KMS-11 (cell line): ENCODE results near the gene PPFIBP2.
A peak's percentile ranks its signal among the peaks of the same experiment; 100 is the strongest.

Experiments used
- H2AFZ ChIP-seq: fragments of 200-600 bp; sonication (generic); 2 replicates; pipeline ENCODE4 v1.6.1; 2016; ENCODE audit warnings: antibody characterized with exemption, mixed run types, low read depth
- H3K27ac ChIP-seq: fragments of 200-600 bp; sonication (generic); 2 replicates; pipeline ENCODE4 v1.6.1; 2016; ENCODE audit warnings: mild to moderate bottlenecking, mixed run types
- H3K27me3 ChIP-seq: fragments of 200-600 bp; sonication (generic); 2 replicates; pipeline ENCODE4 v1.6.1; 2017; ENCODE audit warnings: mild to moderate bottlenecking, low read depth, mixed run types, moderate library complexity; ENCODE audit not compliant: insufficient read depth
- H3K36me3 ChIP-seq: fragments of 200-600 bp; sonication (generic); 2 replicates; pipeline ENCODE4 v1.6.1; 2017; ENCODE audit warnings: mild to moderate bottlenecking, mixed run types; ENCODE audit not compliant: insufficient read depth
- H3K4me1 ChIP-seq: fragments of 200-600 bp; sonication (generic); 2 replicates; pipeline ENCODE4 v1.6.1; 2016; ENCODE audit warnings: mild to moderate bottlenecking, low read depth, mixed run types; ENCODE audit not compliant: poor library complexity, severe bottlenecking
- H3K4me2 ChIP-seq: fragments of 200-600 bp; sonication (generic); 2 replicates; pipeline ENCODE4 v1.7.0; 2016; ENCODE audit warnings: mild to moderate bottlenecking, mixed run types
- H3K4me3 ChIP-seq: fragments of 200-600 bp; sonication (generic); IDR thresholded peaks from 2 replicates; pipeline ENCODE4 v1.6.1; 2017; ENCODE audit warnings: low read depth, low read length, mixed read lengths; ENCODE audit not compliant: insufficient read depth
- H3K79me2 ChIP-seq: fragments of 200-600 bp; sonication (generic); 2 replicates; pipeline ENCODE4 v1.6.1; 2016; ENCODE audit warnings: low read depth, mixed run types; ENCODE audit not compliant: insufficient read depth
- H3K9ac ChIP-seq: fragments of 200-600 bp; sonication (generic); 2 replicates; pipeline ENCODE4 v1.6.1; 2016; ENCODE audit warnings: mild to moderate bottlenecking, mixed run types
- H4K20me1 ChIP-seq: fragments of 200-600 bp; sonication (generic); 2 replicates; pipeline ENCODE4 v1.6.1; 2016; ENCODE audit warnings: mild to moderate bottlenecking, mixed run types; ENCODE audit not compliant: insufficient read depth
- TF ChIP-seq, protein P1 (sequence below): fragments of 200-600 bp; sonication (generic); conservative IDR thresholded peaks from 2 replicates; pipeline ENCODE4 v1.6.1; 2017; ENCODE audit warnings: low read depth, mild to moderate bottlenecking, antibody characterized with exemption, low read length, moderate library complexity, mixed read lengths

PPFIBP2 gene

DNA sequence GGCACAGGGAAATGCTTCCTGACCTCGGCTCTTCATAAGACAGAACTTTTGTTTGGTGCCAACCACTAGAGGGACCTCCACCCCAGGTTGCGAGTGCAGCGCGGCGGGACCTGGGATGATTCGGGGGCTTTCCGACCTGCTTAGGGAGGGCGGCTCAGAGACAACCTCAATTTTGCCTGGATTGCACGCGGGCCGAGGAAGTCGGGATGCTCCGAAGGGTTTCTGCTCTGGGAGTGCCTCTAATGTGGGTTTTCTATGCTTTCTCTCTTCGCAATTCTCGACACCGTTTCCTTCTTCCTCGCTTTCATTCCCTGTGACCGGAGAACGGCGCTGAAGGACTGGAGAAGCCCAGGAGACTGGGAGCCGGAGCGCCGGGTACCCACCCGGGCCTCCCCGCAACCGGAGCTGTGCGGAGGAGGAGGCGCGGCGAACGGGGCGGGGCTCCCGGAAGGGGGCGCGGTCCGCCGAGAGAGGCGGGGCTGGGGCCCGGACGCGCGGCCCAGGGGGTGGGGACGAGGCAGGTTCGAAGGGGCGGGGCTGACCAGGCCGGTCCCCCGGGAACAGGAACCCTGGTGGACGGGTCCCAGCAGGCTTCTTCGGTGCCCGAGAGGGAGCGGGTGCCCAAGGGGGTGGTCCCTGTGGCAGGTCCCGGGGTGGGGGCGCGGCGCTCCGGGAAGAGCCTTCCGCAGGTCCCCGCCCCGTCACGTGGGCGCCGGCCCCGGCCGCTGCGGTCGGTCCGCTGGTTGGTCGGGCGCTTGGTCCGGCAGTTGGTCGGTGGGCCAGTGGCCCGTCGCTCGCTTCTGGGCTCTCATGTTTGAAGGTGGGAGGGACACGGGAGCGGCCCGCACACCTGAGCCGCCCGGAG, at the start of gene PPFIBP2:
PPFIBP2 (plus strand) TSS at position 766 of the 865 bp plus-strand sequence. CDS start 35,477 bp downstream, outside the sequence.
- peak within 1 kb of the TSS; percentile 94 for H3K4me2 ChIP-seq
- H3K27ac ChIP-seq = peak within 1 kb of the TSS; percentile 93
- H3K79me2 ChIP-seq = no peaks in the 10 kb centered on the region; the same call in 1 of the 2 replicates
- H3K9ac ChIP-seq = peak within 1 kb of the TSS; percentile 81
- H2AFZ ChIP-seq = peak within 1 kb of the TSS; percentile 94
- no peaks in the 10 kb centered on the region for H4K20me1 ChIP-seq
- H3K27me3 ChIP-seq = no peaks in the 10 kb centered on the region
- no peak within 1 kb of the TSS for H3K4me3 ChIP-seq
- peaks cover 32% of the 10 kb centered on the region for H3K4me1 ChIP-seq
- H3K36me3 ChIP-seq = no peaks in the 10 kb centered on the region
- TF ChIP-seq, protein P1, sequence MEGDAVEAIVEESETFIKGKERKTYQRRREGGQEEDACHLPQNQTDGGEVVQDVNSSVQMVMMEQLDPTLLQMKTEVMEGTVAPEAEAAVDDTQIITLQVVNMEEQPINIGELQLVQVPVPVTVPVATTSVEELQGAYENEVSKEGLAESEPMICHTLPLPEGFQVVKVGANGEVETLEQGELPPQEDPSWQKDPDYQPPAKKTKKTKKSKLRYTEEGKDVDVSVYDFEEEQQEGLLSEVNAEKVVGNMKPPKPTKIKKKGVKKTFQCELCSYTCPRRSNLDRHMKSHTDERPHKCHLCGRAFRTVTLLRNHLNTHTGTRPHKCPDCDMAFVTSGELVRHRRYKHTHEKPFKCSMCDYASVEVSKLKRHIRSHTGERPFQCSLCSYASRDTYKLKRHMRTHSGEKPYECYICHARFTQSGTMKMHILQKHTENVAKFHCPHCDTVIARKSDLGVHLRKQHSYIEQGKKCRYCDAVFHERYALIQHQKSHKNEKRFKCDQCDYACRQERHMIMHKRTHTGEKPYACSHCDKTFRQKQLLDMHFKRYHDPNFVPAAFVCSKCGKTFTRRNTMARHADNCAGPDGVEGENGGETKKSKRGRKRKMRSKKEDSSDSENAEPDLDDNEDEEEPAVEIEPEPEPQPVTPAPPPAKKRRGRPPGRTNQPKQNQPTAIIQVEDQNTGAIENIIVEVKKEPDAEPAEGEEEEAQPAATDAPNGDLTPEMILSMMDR = peak; percentile 72

DNA sequence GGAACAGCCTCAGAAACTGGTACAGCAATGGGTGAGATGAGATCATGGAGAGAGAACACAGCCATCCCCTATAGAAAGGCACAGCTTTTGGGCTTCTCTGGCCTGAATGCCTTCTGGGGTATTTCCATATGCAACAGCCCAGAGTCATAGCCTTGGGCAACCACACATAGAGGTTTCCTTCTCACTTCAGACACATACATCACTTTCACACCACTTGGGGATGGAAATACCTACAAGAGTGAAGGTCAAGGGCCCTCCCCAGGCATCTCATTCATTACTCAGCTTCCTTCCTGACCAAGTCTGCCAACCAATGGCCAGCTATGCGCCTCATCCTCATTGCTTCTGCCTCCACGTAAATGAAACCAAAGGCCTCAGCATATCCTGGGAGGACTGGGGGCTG, 46.1 kb upstream of the PPFIBP2 start:
- H3K4me2 ChIP-seq = no peak overlapping the region
- no peaks in the 10 kb centered on the region for H3K36me3 ChIP-seq
- no peak overlapping the region for H3K4me3 ChIP-seq
- H3K27me3 ChIP-seq = no peaks in the 10 kb centered on the region
- H2AFZ ChIP-seq = no peak overlapping the region
- no peaks in the 10 kb centered on the region for H4K20me1 ChIP-seq
- no peak overlapping the region for H3K27ac ChIP-seq
- H3K4me1 ChIP-seq = no peaks in the 10 kb centered on the region
- TF ChIP-seq, protein P1 = no peak
- no peaks in the 10 kb centered on the region for H3K79me2 ChIP-seq
- no peak overlapping the region for H3K9ac ChIP-seq

DNA sequence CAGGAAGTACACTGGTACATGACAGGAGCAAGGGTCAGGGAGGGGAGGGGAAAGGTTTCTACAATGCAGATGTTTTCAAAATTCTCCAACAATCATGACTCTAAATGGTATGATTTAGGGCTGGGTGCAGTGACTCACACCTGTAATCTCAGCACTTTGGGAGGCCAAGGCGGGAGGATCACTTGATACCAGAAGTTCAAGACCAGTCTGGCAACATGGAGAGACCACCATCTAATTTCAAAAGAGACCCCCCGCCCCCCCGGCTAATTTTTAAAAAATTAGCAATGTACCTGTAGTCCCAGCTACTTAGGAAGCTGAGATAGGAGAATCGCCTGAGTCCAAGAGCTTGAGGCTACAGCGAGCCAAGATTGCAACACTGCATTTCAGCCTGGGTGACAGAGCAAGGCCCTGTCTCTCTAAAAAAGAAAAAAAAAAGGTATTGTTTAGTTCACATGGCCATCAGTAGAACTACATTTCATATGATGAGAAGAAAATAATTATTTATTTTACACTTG, 44.4 kb upstream of the PPFIBP2 start:
- H3K4me1 ChIP-seq = no peaks in the 10 kb centered on the region
- TF ChIP-seq, protein P1 = no peak
- H3K79me2 ChIP-seq = no peaks in the 10 kb centered on the region
- H3K36me3 ChIP-seq = no peaks in the 10 kb centered on the region
- no peak overlapping the region for H3K27ac ChIP-seq
- H3K4me3 ChIP-seq = no peak overlapping the region
- H3K9ac ChIP-seq = no peak overlapping the region
- no peaks in the 10 kb centered on the region for H4K20me1 ChIP-seq
- no peaks in the 10 kb centered on the region for H3K27me3 ChIP-seq
- H3K4me2 ChIP-seq = no peak overlapping the region
- no peak overlapping the region for H2AFZ ChIP-seq

DNA sequence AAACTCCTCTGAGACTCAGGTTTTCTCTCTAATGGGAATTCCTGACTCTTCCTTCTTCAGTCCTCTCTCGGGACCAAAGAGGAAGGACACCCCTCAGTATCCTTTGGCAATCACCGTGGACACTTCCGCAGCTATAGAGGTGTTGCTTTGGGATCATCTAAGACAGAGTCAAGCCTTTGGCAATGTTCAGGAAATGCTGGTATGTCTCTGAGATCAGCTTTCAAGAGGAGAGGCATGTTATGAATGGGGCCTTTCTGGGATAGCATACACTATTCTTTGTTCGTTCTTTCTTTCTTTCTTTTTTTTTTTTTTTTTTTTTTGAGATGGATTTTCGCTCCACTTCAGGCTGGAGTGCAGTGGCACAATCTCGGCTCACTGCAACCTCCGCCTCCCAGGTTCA, 42.7 kb upstream of the PPFIBP2 start:
- H3K79me2 ChIP-seq = no peaks in the 10 kb centered on the region
- TF ChIP-seq, protein P1 = no peak

More for the DNA sequence above, 42.7 kb upstream of the PPFIBP2 start:
- no peaks in the 10 kb centered on the region for H3K27me3 ChIP-seq
- H4K20me1 ChIP-seq = no peaks in the 10 kb centered on the region
- no peaks in the 10 kb centered on the region for H3K36me3 ChIP-seq
- no peak overlapping the region for H2AFZ ChIP-seq
- no peak overlapping the region for H3K4me3 ChIP-seq
- no peak overlapping the region for H3K9ac ChIP-seq
- no peaks in the 10 kb centered on the region for H3K4me1 ChIP-seq
- no peak overlapping the region for H3K27ac ChIP-seq
- no peak overlapping the region for H3K4me2 ChIP-seq
